Activated T-helper 1 cell treated with anti-CD3 and anti-CD28 coated beads, Interleukin-12 subunit alpha, Interleukin-12 subunit beta, Interleukin-2, Interleukin-4 antibody, amounts not matched to agents 30 ng/mL and 10 ng/mL and 1 ng/mL, durations not matched to agents 14 hours and 24 hours and 36 hours (primary cell): Measurements from ENCODE around the gene NOCT. TPM values are rescaled to one million over a fixed set of nuclear protein-coding genes. Genes with fewer than 3 reads are reported as not detected.

ENCODE experiments used
- DNase-seq: peaks from one replicate; pipeline ENCODE4 v3.0.0; 2021; ENCODE audit warnings: low spot score
- H3K27ac Mint-ChIP-seq: one replicate; pipeline ENCODE4 v1.8.0; 2021; ENCODE audit warnings: mild to moderate bottlenecking, mixed read lengths
- H3K27me3 Mint-ChIP-seq: one replicate; pipeline ENCODE4 v1.8.0; 2022; ENCODE audit warnings: mild to moderate bottlenecking, moderate library complexity, mixed read lengths; ENCODE audit not compliant: insufficient read depth
- H3K36me3 Mint-ChIP-seq: one replicate; pipeline ENCODE4 v1.8.0; 2021; ENCODE audit warnings: low read depth, mixed read lengths
- H3K4me1 Mint-ChIP-seq: one replicate; pipeline ENCODE4 v1.8.0; 2021; ENCODE audit warnings: low read depth, mixed read lengths
- H3K4me3 Mint-ChIP-seq: one replicate; pipeline ENCODE4 v1.8.0; 2021; ENCODE audit warnings: mild to moderate bottlenecking, moderate library complexity, mixed read lengths
- H3K9me3 Mint-ChIP-seq: one replicate; pipeline ENCODE4 v1.8.0; 2021; ENCODE audit warnings: mixed read lengths
- intact Hi-C: fragments of 100-400 bp; cut with micrococcal nuclease; formaldehyde crosslinking; loops from one replicate; pipeline ENCODE4 v1.15.1; 2024
- total RNA-seq: library from RNA; stranded (reverse); gene quantifications from 2 replicates; pipeline ENCODE4 v1.2.3, GENCODE V29; 2022

NOCT gene
- total RNA-seq, 1 donor from 2014 or later, result 24.1 TPM

DNA sequence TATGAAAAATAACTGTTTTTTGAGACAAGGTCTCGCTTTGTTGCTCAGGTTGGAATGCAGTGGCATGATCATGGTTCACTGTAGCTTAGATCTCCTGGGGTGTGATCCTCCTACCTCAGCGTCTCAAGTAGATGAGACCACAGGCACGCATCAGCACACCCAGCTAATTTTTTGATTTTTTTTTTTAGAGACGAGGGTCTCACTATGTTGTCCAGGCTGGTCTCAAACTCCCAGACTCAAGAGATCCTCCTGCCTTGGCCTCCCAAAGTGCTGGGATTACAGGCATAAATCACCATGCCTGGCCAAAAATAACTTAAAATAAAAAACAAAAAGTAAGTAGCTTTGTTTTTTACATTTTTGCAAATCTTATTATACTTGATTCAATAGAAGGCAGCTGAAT, 63.3 kb downstream of the NOCT start:
- Mint-ChIP-seq H3K27ac (no peak overlapping the region), H3K27me3 (no peaks in the 10 kb centered on the region), H3K36me3 (peaks cover 9% of the 10 kb centered on the region), H3K4me3 (no peak overlapping the region), H3K4me1 (peaks cover 15% of the 10 kb centered on the region), H3K9me3 (no peaks in the 10 kb centered on the region)
- DNase-seq, result no peak
- intact Hi-C loops, result no loop called here

DNA sequence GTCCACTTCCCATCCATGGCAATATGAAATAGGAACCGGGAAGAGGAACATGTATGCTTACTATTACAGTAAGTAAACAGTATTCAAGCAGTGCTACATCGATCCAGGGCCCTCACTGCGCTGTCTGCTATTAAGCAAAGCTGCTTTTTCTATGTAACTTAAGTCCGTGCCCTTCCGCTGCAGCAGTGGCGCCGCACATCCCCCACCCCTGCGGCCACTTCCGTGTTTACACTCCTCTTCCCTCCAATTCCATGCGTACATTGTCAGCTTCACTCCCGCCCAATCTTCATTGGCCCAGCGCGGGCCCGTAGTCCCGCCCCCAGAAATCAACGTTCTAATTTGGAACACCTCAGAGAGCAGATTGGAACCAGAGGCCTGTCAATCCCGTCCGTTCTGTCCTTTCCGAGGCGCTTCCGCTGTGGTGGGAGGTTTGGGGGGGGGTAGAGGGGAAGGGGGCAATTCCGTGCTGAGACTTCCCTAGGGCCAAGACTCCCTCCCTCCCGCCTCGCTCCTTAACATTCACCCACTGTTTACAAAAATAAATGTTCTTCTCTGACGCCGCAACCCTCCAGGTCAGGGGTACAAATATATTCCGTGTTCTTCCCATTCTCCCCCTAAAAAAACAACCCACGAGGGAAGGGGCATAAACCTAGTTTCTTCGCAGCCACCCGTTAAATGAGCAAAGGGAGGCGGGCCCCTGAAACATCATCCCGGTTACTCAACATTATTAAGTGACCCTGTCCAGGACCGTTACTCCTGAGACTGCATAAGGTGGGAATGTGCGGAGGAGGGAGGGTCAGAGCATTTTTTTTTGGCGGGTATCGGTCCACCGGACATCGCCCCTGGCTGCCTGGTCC, 67.4 kb downstream of the NOCT start:
- H3K9me3 Mint-ChIP-seq, result no peaks in the 10 kb centered on the region
- DNase-seq, result peak; percentile 90
- intact Hi-C loops, result loop anchor here (1.0 to 5.0 kb wide), 11 partner anchors 13 to 1439 kb away; partner anchors contain the start of genes ELF2, ELMOD2, NAA15 and NOCT
- H3K4me1 Mint-ChIP-seq, result peaks cover 28% of the 10 kb centered on the region
- peaks cover 10% of the 10 kb centered on the region for H3K36me3 Mint-ChIP-seq
- H3K27me3 Mint-ChIP-seq, result no peaks in the 10 kb centered on the region
- H3K27ac Mint-ChIP-seq, result peak overlapping the region; percentile 98
- H3K4me3 Mint-ChIP-seq, result peak overlapping the region; percentile 86

DNA sequence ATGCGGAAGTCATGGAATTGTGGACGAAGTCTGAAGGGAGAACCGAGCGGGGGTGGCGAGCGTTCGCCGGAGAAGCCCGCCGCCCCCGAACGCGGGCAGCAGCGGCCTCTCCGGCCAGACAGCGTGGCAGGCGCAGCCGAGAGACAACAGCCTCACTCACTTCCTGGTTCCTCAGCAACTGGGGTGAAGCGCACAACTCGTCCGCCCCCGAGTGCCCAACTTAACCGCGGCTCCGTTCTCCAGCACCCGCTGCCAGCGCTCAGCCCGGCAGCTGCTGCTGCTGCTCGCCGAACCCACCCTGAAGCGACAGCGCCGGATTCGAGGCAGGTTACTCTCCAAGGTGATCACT, 68.0 kb downstream of the NOCT start:
- H3K4me3 Mint-ChIP-seq, result peak overlapping the region; percentile 86
- H3K36me3 Mint-ChIP-seq, result peaks cover 10% of the 10 kb centered on the region
- peak overlapping the region; percentile 98 for H3K27ac Mint-ChIP-seq
- intact Hi-C loops, result loop anchor here (1.0 to 5.0 kb wide), 10 partner anchors 36 to 1439 kb away; partner anchors contain the start of genes ELF2, ELMOD2, NAA15 and NOCT
- peak; percentile 56 for DNase-seq
- H3K27me3 Mint-ChIP-seq, result no peaks in the 10 kb centered on the region
- no peaks in the 10 kb centered on the region for H3K9me3 Mint-ChIP-seq
- H3K4me1 Mint-ChIP-seq, result peaks cover 28% of the 10 kb centered on the region

DNA sequence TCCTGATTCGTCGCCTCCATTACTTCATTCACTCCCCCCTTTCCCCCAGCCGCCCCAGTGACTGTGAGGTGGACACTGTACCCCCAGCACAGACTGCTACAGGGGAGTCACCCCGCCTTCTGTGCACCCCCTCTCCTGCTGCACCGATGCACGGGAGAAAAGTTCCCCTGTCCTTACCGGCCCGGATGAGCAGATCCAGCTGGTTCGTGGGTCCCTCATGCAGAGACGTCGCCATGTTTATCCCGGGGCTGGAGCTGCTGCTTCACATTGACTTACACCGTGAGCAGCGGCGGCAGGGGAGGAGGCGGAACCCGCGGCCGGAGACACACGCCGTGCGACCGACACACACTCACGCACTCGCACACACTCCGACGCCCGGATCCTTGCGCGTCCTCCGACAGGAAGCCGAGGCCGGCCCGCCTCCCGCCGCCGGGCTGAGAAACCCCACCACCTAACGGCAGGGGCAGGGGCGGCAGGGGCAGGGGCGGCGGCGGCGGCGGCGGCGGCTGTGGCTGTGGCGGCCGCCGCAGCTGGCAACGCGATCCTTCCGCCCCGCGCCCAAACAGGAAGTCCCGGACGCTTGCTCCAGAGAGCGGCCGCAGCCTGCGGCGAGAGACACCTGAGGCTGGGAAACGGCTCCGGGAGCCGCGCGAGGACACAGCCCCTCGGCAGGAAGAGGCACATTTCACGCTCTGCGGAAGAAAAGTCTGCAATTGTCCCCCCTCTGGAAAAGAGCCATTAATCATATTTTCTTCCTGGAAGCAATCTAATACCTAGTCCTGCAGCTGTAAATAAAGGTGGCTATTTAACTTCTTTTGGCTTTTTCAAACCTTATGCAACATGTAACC, 68.6 kb downstream of the NOCT start:
- intact Hi-C loops, result loop anchor here (1.0 to 5.0 kb wide), 14 partner anchors 15 to 1438 kb away; partner anchors contain the start of genes ELF2, ELMOD2, NAA15 and NOCT
- peak overlapping the region; percentile 98 for H3K27ac Mint-ChIP-seq
- peak; percentile 78 for DNase-seq
- H3K4me3 Mint-ChIP-seq, result peak overlapping the region; percentile 86
- no peaks in the 10 kb centered on the region for H3K9me3 Mint-ChIP-seq
- H3K36me3 Mint-ChIP-seq, result peaks cover 10% of the 10 kb centered on the region
- peaks cover 28% of the 10 kb centered on the region for H3K4me1 Mint-ChIP-seq
- no peaks in the 10 kb centered on the region for H3K27me3 Mint-ChIP-seq

DNA sequence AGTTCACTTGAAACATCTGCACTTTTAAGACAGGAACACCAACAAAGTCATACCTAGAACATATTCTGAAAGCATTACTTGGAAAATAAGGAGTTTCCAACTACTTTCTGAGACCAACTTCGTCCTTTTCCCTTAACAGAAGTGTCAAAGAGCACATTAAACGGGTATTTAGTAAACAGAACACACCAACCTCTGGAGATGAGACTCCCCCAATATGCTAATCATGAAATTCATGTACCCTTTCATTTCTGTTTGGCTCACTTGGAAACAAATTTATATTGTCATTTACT, 69.2 kb downstream of the NOCT start:
- H3K4me1 Mint-ChIP-seq, result peaks cover 28% of the 10 kb centered on the region
- no peaks in the 10 kb centered on the region for H3K9me3 Mint-ChIP-seq
- H3K36me3 Mint-ChIP-seq, result peaks cover 10% of the 10 kb centered on the region
- peak overlapping the region; percentile 86 for H3K4me3 Mint-ChIP-seq
- intact Hi-C loops, result loop anchor here (1.0 to 5.0 kb wide), 9 partner anchors 14 to 1438 kb away; partner anchors contain the start of genes ELMOD2, SCOC and SLC7A11
- peak overlapping the region; percentile 78 for H3K27ac Mint-ChIP-seq
- no peak for DNase-seq
- no peaks in the 10 kb centered on the region for H3K27me3 Mint-ChIP-seq

DNA sequence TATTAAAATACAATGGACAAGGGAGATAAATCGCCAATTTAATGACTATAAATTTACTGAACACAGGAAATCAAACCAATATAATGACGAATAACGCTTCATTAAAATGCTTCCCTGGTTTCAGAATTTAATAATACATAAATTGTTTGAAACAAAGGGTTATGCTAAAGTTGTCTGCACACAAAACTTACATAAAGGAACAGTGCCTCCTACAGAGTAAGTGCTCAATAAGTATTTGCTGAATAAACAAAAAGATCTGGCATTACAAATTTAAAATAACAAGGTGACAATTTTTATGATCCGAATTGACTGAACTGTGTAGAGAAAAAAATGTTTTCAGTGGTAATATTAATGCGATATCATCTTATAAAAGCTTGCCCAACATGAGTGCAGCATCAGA, 69.6 kb downstream of the NOCT start:
- peak overlapping the region; percentile 78 for H3K27ac Mint-ChIP-seq
- intact Hi-C loops, result loop anchor here (2.0 kb wide), 2 partner anchors 14 to 1068 kb away; no protein-coding TSS in a partner anchor

DNA sequence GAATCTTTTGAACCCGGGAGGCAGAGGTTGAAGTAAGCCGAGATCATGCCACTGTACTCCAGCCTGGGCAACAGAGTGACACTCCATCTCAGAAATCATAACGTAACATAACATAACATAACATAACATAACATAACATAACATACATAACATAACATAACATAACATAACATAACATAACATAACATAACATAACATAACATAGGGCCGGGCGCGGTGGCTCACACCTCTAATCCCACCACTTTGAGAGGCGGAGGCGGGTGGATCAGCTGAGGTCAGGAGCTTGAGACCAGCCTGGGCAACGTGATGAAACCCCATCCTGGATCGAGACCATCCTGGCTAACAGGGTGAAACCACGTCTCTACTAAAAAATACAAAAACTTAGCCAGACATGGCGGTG, 76.7 kb downstream of the NOCT start:
- H3K36me3 Mint-ChIP-seq, result no peaks in the 10 kb centered on the region
- H3K4me1 Mint-ChIP-seq, result no peaks in the 10 kb centered on the region
- no peaks in the 10 kb centered on the region for H3K9me3 Mint-ChIP-seq
- no peaks in the 10 kb centered on the region for H3K27me3 Mint-ChIP-seq
- H3K27ac Mint-ChIP-seq, result no peak overlapping the region
- H3K4me3 Mint-ChIP-seq, result no peak overlapping the region
- DNase-seq, result no peak
- intact Hi-C loops, result no loop called here

More for the DNA sequence above, 69.6 kb downstream of the NOCT start:
- no peak for DNase-seq
- Mint-ChIP-seq H3K4me3 (peak overlapping the region; percentile 86), H3K4me1 (peaks cover 28% of the 10 kb centered on the region), H3K9me3 (no peaks in the 10 kb centered on the region), H3K36me3 (peaks cover 10% of the 10 kb centered on the region), H3K27me3 (no peaks in the 10 kb centered on the region)

Other genes starting within 250 kb of the NOCT start
- 26.3 and 29.3 TPM in 2 replicates for gene ELF2, start 161.4 kb downstream of the NOCT start, total RNA-seq